ENCODE measurements around the gene SPECC1.

Gene SPECC1

DNA sequence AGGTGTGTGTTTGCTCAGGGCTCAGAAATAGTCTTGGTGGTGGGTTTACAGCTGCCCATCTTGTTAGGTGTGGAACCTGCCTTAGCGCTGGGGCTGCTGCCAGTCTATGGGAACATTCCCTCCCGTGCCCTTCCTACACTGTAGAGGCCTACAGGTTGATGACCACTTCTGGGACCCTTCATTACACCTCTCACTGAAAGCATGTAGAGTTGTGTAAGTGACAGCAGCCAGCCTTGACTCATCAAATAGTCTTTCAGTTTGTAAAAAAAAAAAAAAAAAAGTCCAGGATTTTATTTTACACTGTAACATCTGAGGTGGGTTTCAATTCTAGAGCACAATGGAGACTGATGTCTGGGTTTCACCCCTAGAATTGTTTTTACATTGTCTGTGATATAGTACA is 193.9 kb downstream of the SPECC1 start:
- no peak for DNase-seq (ENCODE audit: low read depth)
- TF ChIP-seq, protein P1, sequence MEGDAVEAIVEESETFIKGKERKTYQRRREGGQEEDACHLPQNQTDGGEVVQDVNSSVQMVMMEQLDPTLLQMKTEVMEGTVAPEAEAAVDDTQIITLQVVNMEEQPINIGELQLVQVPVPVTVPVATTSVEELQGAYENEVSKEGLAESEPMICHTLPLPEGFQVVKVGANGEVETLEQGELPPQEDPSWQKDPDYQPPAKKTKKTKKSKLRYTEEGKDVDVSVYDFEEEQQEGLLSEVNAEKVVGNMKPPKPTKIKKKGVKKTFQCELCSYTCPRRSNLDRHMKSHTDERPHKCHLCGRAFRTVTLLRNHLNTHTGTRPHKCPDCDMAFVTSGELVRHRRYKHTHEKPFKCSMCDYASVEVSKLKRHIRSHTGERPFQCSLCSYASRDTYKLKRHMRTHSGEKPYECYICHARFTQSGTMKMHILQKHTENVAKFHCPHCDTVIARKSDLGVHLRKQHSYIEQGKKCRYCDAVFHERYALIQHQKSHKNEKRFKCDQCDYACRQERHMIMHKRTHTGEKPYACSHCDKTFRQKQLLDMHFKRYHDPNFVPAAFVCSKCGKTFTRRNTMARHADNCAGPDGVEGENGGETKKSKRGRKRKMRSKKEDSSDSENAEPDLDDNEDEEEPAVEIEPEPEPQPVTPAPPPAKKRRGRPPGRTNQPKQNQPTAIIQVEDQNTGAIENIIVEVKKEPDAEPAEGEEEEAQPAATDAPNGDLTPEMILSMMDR (conservative IDR thresholded peaks at IDR 0.05; ENCODE audit: low read depth, low read length): no peak
- H3K4me3 ChIP-seq (ENCODE audit: low read length): no peak overlapping the region

DNA sequence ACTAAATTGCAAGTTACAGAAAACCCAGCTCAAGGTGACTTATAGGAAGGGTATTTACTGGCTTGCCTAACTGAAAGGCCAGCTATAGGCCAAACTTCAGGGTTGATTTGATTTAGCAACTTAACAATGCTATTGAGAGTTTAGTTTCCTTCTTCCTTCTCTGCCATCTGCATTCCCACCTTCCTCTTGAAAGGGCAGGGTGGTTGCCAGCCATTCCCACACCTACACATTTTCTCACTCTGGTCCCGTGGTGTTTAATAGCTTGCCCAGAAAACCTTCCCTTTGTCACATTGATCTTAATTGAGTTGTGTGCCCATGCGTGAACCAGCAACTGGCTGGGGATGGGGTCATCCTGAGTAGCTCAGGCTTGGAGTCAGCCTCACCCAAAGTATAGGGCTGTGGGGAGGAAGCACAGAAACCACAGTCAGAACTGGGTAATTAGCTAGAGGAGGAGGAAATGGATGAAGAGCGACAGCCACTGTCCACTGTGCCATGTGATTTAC is 194.7 kb downstream of the SPECC1 start:
- DNase-seq (ENCODE audit: low read depth): peak; percentile 93
- TF ChIP-seq, protein P1 (conservative IDR thresholded peaks at IDR 0.05; ENCODE audit: low read depth, low read length): no peak
- H3K4me3 ChIP-seq (ENCODE audit: low read length): no peak overlapping the region

DNA sequence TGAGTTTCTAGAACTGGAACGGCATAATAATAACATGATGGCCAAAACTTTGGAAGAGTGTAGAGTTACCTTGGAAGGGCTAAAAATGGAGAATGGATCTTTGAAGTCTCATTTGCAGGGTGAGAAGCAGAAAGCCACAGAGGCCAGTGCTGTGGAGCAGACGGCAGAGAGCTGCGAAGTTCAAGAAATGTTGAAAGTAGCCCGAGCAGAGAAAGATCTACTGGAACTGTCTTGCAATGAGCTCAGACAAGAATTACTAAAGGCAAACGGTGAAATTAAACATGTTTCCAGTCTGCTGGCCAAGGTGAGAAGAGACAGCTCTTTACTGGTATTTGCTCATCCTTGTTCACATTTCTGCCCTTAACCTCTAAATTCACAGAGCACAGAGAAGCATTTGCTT is 196.4 kb downstream of the SPECC1 start:
- no peak overlapping the region for H3K4me3 ChIP-seq (ENCODE audit: low read length)
- DNase-seq (ENCODE audit: low read depth): no peak
- TF ChIP-seq, protein P1 (conservative IDR thresholded peaks at IDR 0.05; ENCODE audit: low read depth, low read length): no peak

DNA sequence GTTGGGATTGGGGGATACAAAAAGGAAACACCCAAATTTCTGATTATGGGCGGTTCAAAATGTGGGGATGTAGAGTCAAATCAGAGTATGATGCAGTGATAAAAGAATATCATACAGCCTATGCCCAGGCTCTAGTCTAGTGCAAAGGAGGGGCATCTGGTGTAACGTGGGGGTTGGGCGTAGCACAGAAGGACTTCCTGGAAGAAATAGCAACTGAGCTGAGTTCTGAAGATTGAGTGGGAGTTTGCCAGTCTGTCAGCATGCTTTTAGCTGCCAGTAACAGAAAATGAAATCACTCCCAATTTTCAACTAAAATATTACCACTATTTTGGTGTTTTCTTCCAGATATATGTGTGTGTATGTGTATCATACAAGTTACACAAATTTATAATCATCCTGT is 196.9 kb downstream of the SPECC1 start:
- H3K4me3 ChIP-seq (ENCODE audit: low read length): no peak overlapping the region
- DNase-seq (ENCODE audit: low read depth): peak; percentile 56
- TF ChIP-seq, protein P1 (conservative IDR thresholded peaks at IDR 0.05; ENCODE audit: low read depth, low read length): no peak

DNA sequence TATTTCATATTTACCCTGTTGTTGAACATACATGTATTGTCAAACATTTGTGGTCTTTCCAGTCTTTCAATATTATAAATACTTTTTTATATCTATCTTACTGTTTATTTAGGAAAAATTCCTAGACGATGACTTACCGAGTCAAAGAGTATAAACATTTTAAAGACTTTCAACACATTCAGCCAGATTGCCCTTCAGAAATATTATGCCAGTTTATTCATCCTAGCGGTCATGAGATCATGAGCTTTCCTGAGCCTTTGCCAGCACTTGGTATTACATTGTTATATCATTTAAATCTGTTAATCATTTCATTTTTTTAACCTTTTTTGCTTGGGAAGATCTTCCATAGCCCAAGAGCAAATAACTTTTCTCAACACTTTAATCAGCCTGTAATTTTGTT is 197.4 kb downstream of the SPECC1 start:
- peak overlapping the region; percentile 9 for H3K4me3 ChIP-seq (ENCODE audit: low read length)
- peak; percentile 90 for DNase-seq (ENCODE audit: low read depth)
- TF ChIP-seq, protein P1 (conservative IDR thresholded peaks at IDR 0.05; ENCODE audit: low read depth, low read length): no peak

DNA sequence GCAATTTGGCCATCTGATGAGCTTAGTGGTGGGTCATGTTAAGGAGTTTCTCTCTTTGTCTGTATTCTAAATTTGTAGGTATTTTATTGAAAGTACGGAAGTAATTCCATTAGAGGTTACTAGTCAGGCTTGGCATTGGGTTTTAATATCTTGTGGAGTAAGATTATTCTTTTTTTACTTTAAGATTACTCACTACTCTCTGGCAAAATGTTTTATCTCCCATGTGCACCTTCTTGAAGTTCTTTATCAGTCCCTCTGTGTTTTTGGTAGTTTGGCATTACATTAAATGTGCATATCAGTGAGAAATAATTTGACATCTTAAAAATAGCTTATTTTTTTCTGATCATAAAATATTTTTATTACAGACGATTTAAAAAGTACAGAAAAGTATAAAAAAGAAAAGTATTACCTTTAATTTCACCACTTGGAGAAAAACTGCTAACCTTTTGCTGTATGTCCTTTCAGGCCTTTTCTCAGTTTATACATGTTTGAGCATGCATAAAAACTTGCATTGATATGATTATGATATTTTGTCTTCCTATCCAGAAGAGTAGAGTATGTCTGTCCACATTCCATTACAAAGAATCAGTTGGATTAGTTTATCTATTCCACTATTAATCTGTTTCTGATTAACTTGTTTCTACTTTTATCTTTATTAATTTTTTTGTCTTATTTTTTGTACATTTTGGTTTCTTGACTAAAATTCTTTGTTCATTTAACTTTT is 198.3 kb downstream of the SPECC1 start:
- TF ChIP-seq, protein P1 (conservative IDR thresholded peaks at IDR 0.05; ENCODE audit: low read depth, low read length): no peak
- H3K4me3 ChIP-seq (ENCODE audit: low read length): peak overlapping the region; percentile 9

DNA sequence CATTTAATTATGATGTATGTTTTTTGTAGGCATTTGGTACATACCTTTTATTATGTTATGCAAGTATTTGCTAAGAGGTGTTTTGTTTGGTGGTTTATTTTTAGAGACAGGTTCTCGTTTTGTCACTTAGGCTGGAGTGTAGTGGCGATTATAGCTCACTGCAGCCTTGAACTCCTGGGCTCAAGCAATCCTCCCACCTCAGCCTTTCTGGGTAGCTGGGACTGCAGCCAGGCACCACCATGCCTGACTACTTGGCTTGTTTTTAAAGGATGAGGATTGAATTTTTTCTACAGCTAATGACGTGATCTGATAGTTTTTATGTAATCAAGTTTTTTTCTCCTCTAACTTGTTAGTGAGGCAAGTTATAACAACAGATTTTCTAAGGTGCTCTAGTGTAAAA is 199.6 kb downstream of the SPECC1 start:
- no peak for DNase-seq (ENCODE audit: low read depth)
- no peak overlapping the region for H3K4me3 ChIP-seq (ENCODE audit: low read length)
- TF ChIP-seq, protein P1 (conservative IDR thresholded peaks at IDR 0.05; ENCODE audit: low read depth, low read length): no peak

More for the DNA sequence above, 198.3 kb downstream of the SPECC1 start:
- no peak for DNase-seq (ENCODE audit: low read depth)

Data from retinal pigment epithelial cell (primary cell).